HG03442 (cell line): ENCODE measurements around the gene MICAL2.

Experiments
- ATAC-seq: cut with Tn5 transposase; IDR thresholded peaks from one replicate; pipeline ENCODE4 v1.9.1; 2021; ENCODE audit warnings: mild to moderate bottlenecking, moderate library complexity; ENCODE audit not compliant: unreplicated experiment

MICAL2 gene

DNA sequence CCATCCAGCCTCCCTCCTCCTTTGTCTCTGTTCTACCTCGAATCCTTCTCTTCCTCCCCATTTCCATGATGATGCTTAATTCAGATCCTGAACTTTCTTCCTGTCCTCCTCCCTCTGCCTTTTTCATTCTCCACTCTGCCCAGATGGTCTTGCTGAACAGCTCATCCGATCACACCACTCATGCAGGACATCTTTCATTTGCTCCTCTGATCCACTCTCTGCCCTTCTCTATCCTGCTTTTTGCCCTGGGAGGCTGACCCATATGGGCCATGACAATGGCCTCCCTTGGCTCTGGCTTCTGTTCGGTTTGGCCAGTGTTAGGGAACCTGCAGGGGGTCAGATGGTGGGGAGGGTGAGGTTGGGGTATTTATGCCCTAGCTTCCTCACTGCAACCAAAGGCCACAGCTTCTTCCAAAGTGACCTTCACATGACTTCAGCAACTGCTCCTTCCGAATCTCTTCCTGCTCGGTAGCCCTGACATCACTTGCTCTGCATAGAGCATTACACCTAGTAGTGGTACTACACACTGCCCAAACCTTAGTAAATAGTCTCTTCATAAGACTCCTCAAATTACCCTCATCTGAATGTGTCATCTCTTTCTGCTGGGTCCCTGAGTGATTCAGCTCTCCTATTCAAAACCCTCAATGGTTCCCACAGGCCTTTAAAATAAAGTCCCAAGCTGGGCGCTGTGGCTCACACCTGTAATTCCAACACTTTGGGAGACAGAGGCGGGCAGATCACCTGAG, 32.7 kb upstream of the MICAL2 start:
- no peak for ATAC-seq

DNA sequence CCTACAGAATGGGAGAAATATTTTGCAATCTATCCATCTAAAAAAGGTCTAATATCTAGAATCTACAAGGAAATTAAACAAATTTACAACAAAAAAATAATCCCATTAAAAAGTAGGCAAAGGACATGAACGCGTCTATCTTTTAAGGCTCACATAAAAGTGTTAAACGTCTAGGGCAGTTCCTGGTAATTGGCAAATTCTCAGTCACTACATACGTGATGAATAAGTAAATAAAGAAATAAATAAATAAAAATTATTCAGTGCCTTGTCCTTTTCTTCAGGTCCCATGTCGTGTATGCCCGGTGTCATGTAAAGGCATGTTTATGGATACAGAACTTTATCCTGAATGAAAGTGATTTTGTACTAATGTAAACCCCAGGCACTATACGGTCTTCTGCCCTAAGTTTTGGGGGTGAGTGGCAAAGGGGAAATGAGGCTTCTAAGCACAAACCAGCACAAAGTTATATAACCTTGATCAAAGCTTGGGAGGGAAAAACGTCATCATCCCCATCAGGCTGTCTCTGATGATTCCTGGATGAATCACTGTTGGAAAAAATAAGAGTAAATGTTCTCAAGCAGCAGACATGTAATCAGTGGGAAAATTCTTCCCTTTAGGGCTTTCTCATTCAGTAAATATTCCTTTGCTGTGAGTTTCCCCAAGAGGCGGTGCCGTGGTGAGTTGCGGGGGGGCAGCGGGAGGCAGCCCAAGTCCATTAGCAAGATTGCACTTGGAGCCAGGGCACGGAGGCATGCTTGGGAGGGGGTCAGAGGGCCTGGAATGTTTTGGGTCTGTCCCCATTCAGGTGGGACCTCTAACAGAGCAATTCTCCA, 30.4 kb upstream of the MICAL2 start:
- no peak for ATAC-seq

DNA sequence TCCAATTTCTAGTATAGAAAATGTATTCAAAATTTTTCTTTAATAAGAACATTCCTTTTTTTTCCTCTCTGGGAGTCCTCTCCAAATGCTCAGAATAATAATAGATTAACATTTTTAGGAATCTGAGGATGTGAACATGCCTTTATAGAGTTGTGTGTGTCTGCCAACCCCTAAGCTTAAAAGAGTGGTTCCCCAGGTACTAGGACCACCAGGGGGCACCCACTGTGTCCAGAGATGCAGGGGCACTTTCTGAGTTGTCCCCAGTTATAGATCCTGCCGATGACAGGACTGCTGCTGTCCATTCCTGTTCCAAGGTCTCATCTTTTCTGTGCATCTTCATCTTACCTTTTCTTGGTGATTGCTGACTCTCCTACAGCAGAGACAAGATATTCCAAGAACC, 27.0 kb upstream of the MICAL2 start:
- ATAC-seq = no peak

DNA sequence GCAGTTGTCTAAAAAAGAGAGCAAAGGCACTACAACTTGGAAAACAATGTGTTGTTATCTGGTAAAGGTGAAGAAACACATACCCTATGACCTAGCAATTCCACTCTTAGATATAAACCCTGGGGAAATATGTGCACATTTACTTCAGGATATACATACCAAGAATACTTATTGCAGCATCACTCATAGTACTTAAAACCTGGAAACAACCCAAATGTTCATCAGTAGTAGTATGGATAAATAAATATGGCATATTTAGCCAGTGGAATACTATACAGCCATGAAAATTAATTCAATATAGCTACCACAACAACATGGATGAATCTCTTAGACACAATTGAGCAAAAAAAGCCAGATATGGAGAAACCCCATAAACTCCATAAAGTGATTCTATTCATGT, 26.1 kb upstream of the MICAL2 start:
- ATAC-seq = no peak

DNA sequence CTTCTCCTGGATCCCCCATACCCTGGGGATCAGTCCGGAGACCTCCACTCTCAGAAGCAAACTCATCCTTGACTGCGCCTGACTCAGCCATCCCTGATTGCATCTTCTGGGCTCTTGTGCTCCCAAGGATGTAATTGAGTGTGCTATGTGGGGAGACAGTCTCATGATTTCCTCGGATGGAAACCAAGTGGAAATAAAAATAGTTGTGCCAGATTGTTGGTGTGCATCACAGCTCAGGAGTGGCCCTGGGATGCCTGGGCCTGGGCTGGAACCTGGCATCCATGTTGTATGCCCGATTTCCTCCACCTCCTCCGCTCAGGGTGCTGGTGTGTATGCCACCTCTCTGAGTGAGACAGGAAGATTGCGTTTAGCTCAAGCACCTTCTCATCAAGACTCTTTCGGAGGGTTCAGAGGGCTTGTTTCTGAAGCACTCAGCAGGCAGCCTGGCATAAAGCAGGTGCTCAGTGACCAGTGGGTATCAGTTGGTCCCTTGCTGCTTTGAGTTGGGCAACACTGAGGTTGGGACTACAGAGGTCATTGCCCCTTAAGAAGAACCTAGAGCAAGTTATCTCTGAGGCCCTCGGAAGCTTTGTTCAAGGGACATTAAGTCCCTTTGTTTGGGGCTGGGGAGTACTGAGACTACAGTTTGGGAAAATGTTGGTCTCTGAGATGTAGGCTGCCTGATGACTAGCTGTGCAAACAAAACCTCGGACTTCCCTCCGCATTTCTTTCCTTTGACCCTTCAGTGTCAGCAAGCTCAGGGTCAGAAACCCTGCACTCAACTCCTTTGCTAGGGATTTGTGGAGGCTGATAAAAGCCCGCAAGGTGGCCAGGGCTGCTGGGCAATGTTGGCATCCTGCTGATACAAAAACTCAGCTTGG, 24.8 kb upstream of the MICAL2 start:
- no peak for ATAC-seq

DNA sequence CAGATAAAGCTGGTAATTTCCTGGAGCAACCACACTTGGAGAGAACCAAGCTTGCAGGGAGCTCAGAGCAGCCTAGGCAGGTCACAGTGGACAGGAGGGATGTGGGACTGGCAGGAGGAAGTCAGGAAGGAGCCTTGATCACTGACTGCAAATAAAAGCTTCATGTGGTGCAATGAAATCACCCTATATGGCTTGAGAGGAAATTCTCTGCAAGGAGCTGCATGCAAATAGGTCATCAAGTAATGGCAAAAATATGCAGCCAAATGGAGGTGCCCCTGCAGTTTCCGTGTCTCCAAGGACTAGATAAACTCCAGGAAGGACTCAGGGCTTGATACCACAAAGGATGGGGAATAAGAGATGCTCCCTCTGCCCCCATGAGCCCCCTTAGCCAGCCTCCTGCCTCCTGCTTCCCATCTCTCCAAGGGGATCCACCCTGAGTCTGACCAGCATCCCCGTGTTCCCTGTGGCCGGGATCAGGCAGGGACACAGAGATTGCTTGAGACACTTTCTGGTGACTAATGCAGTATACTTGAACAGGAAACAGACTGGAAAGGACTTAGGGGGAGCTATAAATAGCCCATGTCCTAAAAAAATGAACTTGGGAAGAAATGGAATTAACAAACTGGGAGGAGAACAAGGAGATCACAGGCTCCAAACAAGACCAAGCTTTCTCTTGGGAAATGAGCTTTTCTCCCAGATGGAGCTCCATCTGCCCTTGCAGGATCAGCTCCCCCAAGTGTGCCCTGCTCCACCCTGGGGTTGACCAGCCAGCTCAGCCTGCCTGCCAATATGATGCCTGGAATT, 23.9 kb upstream of the MICAL2 start:
- no peak for ATAC-seq

DNA sequence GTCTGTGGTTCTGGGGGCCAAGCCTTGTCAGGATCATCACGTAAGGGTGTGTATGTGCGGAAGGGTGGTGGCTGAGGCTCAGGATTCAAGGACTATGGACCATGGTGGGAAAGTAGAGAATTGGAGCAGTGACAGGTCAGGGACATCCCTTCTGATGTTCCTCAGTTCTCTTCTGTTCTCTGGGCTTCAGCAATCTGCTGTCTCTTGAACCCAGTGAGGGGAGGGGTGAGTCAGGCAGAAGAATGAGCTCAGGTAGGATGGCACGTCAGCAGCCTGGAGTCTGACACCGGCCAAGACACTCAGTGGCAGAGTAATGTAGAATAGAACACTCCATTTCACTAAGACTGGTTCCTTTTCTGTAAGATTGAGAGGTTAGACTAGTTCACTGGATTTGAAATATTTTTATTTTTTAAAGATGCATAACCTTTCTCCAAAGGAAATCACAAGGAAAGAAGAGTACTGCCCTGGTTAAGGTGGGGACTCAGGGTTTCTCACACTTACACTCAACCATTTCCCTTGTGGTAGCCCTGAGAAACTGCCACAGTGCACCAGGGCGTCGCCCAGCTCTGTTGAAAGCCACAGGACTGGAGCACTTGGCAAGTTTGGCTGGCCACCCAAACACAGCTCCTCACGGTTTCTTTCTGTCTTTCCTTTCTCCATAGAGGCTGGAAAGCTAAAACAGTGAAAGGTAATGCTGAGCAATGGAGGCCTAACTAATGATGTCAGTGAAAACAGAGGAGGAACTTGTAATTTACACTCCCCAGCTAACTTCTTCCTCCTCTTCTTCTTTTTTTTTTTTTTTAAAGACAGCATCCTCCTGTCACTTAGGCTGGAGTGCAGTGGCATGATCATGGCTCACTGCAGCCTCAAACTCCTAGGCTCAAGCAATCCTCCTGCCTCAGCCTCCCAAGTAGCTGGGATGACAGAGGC, 23.1 kb upstream of the MICAL2 start:
- ATAC-seq = peak; percentile 53

DNA sequence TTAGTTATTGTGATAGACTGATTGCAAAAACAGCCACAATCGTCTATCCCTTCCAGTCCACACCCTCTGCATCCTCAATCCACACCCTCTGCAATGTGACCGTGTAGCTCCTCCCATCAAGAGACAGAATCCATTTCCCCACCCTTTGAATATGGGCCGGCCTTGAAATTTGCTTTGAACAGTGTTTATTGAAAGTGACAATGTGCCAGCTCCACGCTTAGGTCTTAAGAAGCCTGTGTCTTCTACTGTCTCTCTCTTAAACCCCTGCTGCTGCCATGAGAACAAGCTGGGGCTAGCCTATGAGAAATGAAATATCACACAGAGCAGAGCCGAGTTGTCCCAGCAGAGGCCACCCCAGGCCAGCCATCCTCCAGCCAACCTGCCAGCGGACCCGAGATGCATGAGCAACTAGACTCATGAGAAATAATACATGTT, 22.3 kb upstream of the MICAL2 start:
- no peak for ATAC-seq

DNA sequence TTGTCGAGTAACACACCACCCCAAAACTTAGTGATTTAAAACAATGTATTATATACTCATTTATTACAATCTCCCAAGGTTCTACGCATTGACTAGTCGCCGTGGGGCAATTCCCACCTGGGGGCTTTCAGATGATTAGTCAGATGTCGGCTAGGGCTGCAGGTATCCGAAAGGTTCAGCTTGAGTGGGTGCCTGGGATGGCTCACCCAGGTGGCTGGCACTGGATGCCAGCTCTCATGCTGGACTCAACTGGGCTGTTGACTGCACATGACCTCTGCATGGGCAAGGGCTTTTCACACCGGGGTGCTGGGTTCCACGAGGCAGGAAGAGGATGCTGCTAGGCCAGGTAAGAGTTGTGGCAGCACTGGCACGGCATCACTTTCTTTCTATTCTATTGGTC, 21.9 kb upstream of the MICAL2 start:
- no peak for ATAC-seq

DNA sequence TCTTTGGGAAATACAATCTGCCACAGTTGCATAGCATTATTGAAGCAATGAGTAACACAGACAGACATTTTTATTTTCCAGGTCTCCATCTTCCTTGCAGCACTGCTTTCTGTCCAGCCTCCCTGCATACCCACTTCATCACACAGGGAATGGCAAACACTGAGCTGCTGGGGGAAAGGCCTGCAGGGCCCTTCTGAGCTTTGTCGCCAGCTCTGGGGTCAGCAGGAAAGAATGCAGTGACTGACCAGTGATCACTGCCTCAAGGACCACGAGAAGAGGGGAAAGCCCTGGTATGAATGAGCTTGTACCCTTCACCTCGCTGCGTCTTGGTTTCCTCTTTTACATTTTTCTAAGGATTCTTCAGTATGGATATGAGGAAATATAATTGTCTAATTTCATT, 21.3 kb upstream of the MICAL2 start:
- no peak for ATAC-seq

DNA sequence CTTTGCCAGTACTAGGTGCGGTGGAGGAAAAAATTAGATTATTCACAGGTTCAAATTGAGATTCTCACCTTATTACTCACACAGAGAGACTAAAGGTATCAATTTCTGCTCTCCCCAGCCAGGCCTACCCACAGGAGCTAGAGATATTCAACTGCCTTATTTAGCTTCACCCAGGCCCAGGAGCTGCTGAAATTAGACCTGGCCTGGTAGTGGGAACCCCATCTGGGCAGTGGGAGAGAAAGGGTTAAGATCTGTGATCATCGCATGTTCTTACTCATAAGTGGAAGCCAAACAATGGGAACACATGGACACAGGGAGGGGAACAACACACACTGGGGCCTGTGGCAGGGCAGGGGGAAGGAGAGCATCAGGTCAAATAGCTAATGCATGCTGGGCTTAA, 20.9 kb upstream of the MICAL2 start:
- no peak for ATAC-seq

DNA sequence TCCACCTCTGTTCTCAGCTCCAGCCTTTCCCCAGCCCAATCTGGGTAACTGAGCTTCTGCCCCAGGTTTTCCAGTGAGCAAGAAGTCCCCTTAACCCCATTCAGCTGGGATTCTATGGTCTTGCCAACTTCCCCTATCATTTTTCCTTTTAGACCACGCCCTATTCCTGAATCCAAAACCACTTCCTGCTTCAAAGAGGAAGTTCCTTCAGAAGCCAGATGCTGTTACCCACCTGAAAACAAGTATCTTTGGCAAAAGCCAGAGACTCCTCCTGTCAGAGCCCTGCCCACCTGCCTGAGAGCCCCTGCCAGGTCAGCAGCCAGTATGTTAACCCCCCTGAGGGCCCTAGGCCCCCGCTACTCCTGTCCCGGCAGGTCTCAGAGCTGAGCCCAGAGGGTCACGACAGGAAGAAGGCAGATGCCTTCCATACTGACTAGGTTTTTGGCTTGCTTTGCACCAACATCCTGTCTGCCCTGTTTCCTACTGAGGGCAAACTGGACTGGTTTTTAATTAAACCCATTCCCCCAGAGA, 20.3 kb upstream of the MICAL2 start:
- no peak for ATAC-seq

DNA sequence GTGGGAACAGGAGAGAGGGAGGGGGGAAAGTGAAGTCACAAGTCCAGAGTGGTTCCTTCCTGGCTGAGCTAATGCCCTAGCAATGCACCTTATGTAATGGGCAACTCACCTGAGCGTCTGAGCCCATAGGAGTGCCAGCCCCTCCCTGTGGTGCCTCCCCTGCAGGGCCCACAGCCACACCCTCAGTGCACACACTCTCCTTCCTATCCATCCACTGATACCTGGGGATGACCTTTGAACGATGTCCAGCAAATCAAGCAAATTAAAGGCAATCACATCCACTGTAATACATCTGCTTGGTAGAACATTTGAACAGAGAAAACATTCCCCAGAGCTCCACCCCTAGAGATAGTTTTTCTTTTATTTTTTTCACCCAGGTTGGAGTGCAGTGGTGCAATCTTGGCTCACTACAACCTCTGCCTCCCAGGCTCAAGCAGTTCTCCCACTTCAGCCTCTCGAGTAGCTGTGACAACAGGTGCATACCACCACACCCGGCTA, 19.6 kb upstream of the MICAL2 start:
- ATAC-seq = no peak

DNA sequence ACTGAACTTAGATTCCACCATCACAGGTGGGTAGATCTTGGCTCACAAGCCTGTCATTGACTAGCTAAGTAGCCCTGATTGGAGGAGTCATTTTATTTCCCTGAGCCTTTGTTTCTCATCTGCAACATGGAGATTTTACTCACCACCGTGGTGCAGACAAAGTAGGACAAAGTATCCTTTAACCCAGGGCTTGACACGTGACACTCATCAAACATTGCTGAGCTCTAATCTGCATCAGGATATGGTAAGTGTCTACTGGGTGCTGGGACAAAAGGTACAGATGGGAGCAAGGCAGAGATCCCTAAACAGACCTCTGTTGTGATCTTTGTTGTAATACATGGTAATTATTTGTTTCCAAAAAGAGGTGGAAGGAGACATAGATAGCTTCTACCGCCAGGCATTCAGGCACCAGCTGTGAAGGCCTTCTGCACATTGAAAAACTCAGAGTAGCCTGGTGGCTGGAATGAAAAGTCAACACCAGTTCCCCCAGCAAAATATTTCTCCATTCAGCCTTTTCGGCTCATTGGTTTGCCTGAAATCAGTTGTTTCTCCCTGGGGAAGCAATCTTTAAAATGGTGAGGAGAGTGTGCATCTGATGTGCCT, 18.3 kb upstream of the MICAL2 start:
- no peak for ATAC-seq

DNA sequence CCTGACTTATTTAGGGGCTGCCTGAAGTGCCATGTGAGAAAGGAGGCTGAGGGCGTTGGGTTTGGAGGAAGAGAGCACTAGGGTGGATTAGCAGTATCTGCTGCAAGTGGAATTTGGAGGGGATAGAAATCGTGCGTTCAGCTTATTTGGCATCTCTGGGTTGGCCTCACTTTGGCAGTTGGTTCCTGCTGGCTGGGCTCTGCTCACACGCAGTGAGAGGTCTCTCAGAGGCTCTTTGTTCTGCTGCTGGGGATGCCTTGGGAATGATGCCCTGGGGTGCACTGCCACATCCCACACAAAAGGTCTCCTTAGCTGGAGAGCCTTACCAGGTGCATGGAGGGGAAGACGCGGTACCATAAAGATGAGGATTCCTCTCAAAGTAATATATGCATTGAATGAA, 17.7 kb upstream of the MICAL2 start:
- no peak for ATAC-seq

DNA sequence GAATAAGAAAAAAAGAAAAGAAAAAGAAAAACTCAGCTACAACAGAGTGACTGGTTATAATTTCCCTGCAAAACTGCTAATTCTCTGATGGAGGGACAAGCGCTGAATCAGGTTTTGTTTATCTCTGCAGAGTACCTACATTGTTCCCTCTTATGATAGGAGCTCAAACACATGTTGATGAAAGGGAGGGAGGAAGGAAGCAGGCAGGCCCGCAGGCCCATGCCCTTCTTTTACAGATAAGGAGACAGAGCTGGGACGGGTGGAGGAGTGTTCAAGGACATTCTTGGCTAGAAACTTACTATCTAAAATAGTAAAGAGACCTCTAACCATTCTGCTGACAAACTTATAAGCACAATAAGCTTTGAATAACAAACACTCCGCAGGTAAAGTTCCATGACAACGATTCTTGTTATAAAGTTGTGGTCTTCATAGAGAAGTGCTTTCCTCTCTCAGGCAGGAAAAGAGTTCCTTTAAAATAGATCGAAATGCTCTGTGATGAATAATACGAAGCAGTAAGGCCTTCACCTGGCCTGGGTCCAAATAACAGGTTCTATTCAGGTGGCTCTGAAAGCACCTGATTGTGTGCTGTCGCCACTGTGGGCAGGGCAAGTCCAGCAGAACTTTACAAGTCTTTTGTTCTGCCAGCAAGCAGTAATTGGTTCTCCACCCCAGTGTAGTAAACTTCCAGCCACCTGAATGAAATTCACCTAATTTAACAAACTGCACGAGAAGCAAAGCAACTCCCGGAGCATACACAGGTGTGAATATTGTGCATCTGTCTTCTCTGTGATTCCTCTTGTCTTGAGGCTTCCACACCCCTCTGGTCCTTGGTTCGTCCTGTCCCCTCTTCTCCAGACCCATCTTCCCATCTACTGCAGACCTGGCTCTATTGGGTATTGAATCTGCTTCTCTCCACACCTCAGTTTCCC, 15.3 kb upstream of the MICAL2 start:
- ATAC-seq = no peak

DNA sequence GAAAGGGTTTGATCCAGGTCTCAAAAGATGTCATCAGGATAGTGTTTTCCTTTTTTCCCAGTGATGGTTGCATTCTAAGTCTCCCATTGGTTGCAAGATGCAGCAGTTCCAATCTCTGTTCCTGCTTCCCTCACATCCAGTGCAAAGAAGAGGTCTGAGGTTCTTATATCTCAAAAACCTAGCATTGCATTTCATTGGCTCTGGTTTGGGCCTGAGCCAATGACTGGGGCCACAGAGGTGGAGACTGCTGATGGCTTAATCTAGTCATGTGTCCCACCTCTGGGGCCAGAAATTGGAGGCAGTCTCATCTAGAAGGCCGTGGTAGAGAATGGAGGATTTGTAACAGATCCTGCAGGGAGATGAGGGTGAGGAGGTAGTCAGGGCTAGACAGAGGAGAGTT, 13.2 kb upstream of the MICAL2 start:
- no peak for ATAC-seq

DNA sequence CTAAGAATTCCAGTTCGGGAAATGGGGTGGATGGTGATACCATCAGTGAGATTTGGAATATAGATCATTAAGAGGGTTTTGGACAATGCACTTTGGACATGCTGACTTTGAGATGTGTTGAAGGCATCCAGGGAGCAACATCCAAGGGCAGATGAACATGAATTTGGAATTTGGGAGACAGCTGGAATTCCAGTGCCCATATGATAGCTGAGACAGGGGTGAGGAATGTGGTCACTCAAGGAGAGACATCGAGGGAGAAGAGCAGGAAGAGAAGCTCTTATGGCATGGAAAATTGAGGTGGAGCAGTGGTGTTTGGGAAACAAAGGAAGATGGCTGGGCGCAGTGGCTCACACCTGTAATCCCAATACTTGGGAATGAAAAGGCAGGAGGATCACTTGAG, 11.8 kb upstream of the MICAL2 start:
- no peak for ATAC-seq
